ENCODE measurements around the gene MYORG.

Gene MYORG

GRCh38 chr9:34333836-34334235, 42.9 kb downstream of the MYORG start:
- DNase-seq (ENCODE audit: low read depth in 2 of 2) = no peak

DNA sequence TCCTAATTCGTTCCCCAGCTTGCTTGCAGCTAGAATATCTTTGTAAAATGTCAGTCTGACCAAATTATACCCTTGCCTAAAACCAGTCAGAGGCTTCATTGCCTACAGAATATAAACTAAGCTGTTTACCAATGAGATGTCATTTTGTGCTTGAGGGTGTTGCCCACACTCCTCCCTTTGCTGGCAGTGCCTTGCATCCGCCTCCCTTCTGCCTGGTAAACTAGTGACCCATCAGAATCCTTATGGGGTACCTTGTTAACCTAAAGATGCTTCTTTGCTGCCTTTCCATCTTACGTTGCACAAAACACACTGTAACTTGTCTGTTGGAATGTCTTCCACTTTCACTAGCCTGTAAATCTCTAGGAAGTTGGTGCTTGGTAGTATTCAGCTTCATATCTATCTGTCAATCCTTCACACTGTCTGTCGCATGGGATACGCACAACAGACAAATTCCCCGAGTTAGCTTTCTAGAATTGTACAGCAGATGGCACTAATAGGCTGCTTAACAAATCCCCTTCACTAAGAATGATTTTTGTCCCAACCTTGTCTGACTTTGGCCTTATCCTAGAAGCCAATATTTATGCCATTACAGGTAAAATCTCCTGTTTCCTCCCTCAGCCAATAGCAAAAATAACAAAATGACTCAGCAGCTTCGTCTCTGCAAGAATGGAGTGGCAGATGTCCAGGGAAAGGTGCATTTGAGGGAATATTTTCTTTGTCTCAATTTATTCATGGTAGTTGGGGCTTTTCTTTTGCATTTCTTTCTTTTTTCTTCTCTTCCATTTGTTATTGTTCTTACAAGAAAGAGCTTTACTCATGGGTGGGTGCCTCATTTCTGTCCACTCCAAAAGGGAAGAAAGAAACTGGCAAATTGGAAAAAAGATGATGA, 44.4 kb downstream of the MYORG start:
- DNase-seq (ENCODE audit: low read depth in 2 of 2) = no peak

GRCh38 chr9:34331196-34331595, 45.5 kb downstream of the MYORG start:
- no peak for DNase-seq (ENCODE audit: low read depth in 2 of 2)

GRCh38 chr9:34328987-34329832, 47.5 kb downstream of the MYORG start, which contains the start of the genes KIF24 and NUDT2:
KIF24 (minus strand) TSS chr9:34329268; CDS start chr9:34311346, 17,922 bp downstream.
NUDT2 (plus strand) TSS chr9:34329569; CDS start chr9:34339040, 9,471 bp downstream.
- DNase-seq (ENCODE audit: low read depth in 2 of 2) = peak; percentile 100

GRCh38 chr9:34328500-34328986, 48.2 kb downstream of the MYORG start:
- no peak for DNase-seq (ENCODE audit: low read depth in 2 of 2)

GRCh38 chr9:34326690-34327089, 50.0 kb downstream of the MYORG start:
- DNase-seq (ENCODE audit: low read depth in 2 of 2) = no peak

- no peak for DNase-seq (ENCODE audit: low read depth in 2 of 2)
Measured at GRCh38 chr9:34322899-34323591, 53.7 kb downstream of the MYORG start.

GRCh38 chr9:34321451-34321850, 55.2 kb downstream of the MYORG start:
- DNase-seq (ENCODE audit: low read depth in 2 of 2) = no peak

DNA sequence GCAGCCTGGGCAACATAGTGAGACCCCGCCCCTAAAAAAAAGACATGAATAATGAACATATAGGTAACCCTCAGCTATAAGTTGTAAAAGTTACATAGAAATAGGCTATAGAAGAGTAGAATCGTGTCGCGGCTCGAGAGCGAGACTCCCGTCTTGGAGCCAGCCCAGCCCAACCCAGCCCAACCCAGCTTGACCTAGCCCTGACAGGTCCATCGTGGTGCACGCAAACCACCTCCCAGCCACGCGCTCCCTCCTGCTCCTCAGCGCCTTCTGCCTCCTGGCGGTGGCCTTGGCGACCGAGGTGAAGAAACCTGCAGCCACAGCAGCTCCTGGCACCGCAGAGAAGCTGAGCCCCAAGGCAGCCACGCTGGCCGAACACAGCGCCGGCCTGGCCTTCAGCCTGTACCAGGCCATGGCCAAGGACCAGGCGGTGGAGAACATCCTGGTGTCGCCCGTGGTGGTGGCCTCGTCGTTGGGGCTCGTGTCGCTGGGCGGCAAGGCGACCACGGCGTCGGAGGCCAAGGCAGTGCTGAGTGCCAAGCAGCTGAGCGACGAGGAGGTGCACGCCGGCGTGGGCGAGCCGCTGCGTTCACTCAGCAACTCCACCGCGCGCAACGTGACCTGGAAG, 58.4 kb downstream of the MYORG start:
- DNase-seq (ENCODE audit: low read depth in 2 of 2) = no peak

DNA sequence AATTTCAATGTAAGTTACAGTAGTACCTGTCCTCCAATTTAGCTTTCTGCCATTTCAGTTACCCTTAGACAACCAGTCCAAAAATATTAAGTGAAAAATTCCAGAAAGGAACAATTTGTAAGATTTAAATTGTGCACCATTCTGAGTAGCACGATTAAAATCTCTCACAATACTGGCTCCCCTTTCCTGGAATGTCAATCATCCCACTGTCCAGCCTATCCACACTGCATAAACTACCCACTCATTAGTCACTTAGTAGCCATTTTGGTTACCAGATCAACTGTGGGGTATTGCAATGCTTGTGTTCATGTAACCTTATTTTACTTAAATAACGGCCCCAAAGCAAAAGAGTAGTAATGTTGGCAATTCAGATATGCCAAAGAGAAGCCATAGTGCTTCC, 59.3 kb downstream of the MYORG start:
- DNase-seq (ENCODE audit: low read depth in 2 of 2) = no peak

Measured in fibroblast of skin of left quadriceps (primary cell).